HEK293T (cell line): ENCODE measurements around the gene FTHL17.

Experiments used
- CTCF ChIA-PET: fragments of 350-600 bp; formaldehyde crosslinking; extraction: SDS; loops from one replicate; lab custom pipeline; 2021; ENCODE audit warnings: antibody characterized with exemption, inconsistent platforms; lab: Yijun Ruan, JAX
- POLR2A ChIA-PET: fragments of 350-600 bp; formaldehyde crosslinking; extraction: SDS; loops from one replicate; lab custom pipeline; 2020; ENCODE audit warnings: antibody characterized with exemption, inconsistent platforms; lab: Yijun Ruan, JAX
- DNase-seq: peaks from one replicate; pipeline ENCODE4 v3.0.0; 2012; ENCODE audit warnings: mixed read lengths; ENCODE audit errors: extremely low spot score
- ARNT ChIP-seq: fragments of 450-650 bp; IDR thresholded peaks from 2 replicates; pipeline ENCODE4 v1.6.1; 2017; ENCODE audit warnings: mild to moderate bottlenecking
- BHLHE40 ChIP-seq: fragments of 450-650 bp; IDR thresholded peaks from 2 replicates; pipeline ENCODE4 v1.6.1; 2016; ENCODE audit warnings: mild to moderate bottlenecking, moderate library complexity, borderline replicate concordance
- CTBP1 ChIP-seq: fragments of 450-650 bp; IDR thresholded peaks from 2 replicates; pipeline ENCODE4 v1.6.1; 2016; ENCODE audit warnings: borderline replicate concordance
- ELF4 ChIP-seq: fragments of 450-650 bp; IDR thresholded peaks from 2 replicates; pipeline ENCODE4 v1.6.1; 2017; ENCODE audit warnings: antibody characterized with exemption
- FOXA1 ChIP-seq: fragments of 450-650 bp; IDR thresholded peaks from 2 replicates; pipeline ENCODE4 v1.6.1; 2016; ENCODE audit warnings: mild to moderate bottlenecking
- FOXK2 ChIP-seq: fragments of 450-650 bp; IDR thresholded peaks from 2 replicates; pipeline ENCODE4 v1.6.1; 2016; ENCODE audit warnings: mild to moderate bottlenecking
- FOXM1 ChIP-seq: fragments of 450-650 bp; IDR thresholded peaks from 2 replicates; pipeline ENCODE4 v1.6.1; 2017; ENCODE audit warnings: mild to moderate bottlenecking, borderline replicate concordance
- HDGF ChIP-seq: fragments of 450-650 bp; IDR thresholded peaks from 2 replicates; pipeline ENCODE4 v1.6.1; 2017; ENCODE audit warnings: antibody characterized with exemption, borderline replicate concordance
- L3MBTL2 ChIP-seq: fragments of 450-650 bp; conservative IDR thresholded peaks from 2 replicates; pipeline ENCODE4 v1.6.1; 2016; ENCODE audit warnings: mild to moderate bottlenecking
- LEF1 ChIP-seq: fragments of 450-650 bp; IDR thresholded peaks from 2 replicates; pipeline ENCODE4 v1.6.1; 2017; ENCODE audit warnings: mild to moderate bottlenecking, borderline replicate concordance
- NFRKB ChIP-seq: fragments of 450-650 bp; IDR thresholded peaks from 2 replicates; pipeline ENCODE4 v1.6.1; 2016; ENCODE audit warnings: mild to moderate bottlenecking, moderate library complexity
- SP1 ChIP-seq: fragments of 450-650 bp; IDR thresholded peaks from 2 replicates; pipeline ENCODE4 v1.6.1; 2017
- SUZ12 ChIP-seq: fragments of 450-650 bp; IDR thresholded peaks from 2 replicates; pipeline ENCODE4 v1.6.1; 2016; ENCODE audit warnings: mild to moderate bottlenecking
- TARDBP ChIP-seq: fragments of 450-650 bp; IDR thresholded peaks from 2 replicates; pipeline ENCODE4 v1.6.1; 2016
- ZNF384 ChIP-seq: fragments of 450-650 bp; IDR thresholded peaks from 2 replicates; pipeline ENCODE4 v1.6.1; 2016
- TF ChIP-seq, protein P1 (sequence below): fragments of 450-650 bp; IDR thresholded peaks from 2 replicates; pipeline ENCODE4 v1.6.1; 2016

FTHL17 gene

GRCh38 chrX:31071725-31072124 is at the start of gene FTHL17:
FTHL17 (minus strand) TSS chrX:31072041; CDS start chrX:31071953, 88 bp downstream.
- DNase-seq = no peak
- TF ChIP-seq FOXA1 (no peak), CTBP1 (no peak), TARDBP (no peak), LEF1 (no peak), BHLHE40 (no peak), ZNF384 (no peak), FOXM1 (no peak)
- TF ChIP-seq, protein P1, sequence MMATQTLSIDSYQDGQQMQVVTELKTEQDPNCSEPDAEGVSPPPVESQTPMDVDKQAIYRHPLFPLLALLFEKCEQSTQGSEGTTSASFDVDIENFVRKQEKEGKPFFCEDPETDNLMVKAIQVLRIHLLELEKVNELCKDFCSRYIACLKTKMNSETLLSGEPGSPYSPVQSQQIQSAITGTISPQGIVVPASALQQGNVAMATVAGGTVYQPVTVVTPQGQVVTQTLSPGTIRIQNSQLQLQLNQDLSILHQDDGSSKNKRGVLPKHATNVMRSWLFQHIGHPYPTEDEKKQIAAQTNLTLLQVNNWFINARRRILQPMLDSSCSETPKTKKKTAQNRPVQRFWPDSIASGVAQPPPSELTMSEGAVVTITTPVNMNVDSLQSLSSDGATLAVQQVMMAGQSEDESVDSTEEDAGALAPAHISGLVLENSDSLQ = no peak
- ChIA-PET CTCF (no interaction called here), POLR2A (no interaction called here)

DNA sequence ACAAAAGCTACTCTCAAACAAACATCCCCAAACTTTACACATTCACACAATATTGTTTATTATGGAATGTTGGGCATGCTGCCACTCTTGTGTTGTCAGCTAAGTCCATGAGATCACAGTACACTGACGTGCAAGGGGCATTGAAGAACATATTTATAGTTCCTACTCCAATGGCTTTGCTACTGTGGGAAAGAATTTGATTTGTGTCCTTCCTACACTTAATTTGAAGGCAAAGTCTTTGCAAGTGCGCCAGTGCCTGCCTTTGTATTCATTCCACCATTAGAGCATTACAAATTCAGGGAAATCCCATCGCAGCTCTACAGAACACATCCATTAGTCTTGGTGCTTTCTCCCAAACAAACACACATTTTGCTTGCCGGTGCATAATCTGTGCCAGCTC is 45.4 kb upstream of the FTHL17 start:
- ChIA-PET POLR2A (no interaction called here), CTCF (interaction anchor here (0.7 kb wide), 1 partner anchor 9 kb away, joined by 3 read pairs; no protein-coding TSS in a partner anchor)
- no peak for DNase-seq
- TF ChIP-seq BHLHE40 (no peak), HDGF (no peak), FOXA1 (no peak), CTBP1 (no peak)
- TF ChIP-seq, protein P1 = no peak

GRCh38 chrX:31115398-31115797 is 43.6 kb upstream of the FTHL17 start:
- no peak for DNase-seq
- POLR2A ChIA-PET = no interaction called here
- no peak for TF ChIP-seq FOXK2
- no peak for TF ChIP-seq ELF4
- no peak for TF ChIP-seq FOXA1
- TF ChIP-seq LEF1 = no peak
- TF ChIP-seq ARNT = no peak
- no peak for TF ChIP-seq BHLHE40
- no peak for TF ChIP-seq FOXM1
- TF ChIP-seq NFRKB = no peak
- TF ChIP-seq, protein P1 = no peak
- TF ChIP-seq HDGF = no peak
- no peak for TF ChIP-seq SUZ12
- no peak for TF ChIP-seq TARDBP
- no peak for TF ChIP-seq CTBP1
- no peak for TF ChIP-seq SP1
- no peak for TF ChIP-seq ZNF384
- no peak for TF ChIP-seq L3MBTL2
- CTCF ChIA-PET = no interaction called here

- ChIA-PET CTCF (no interaction called here), POLR2A (no interaction called here)
- no peak for TF ChIP-seq FOXA1
- TF ChIP-seq LEF1 = no peak
- no peak for TF ChIP-seq HDGF
- no peak for TF ChIP-seq NFRKB
- TF ChIP-seq BHLHE40 = no peak
- no peak for TF ChIP-seq SUZ12
- no peak for TF ChIP-seq ZNF384
- no peak for TF ChIP-seq FOXK2
- TF ChIP-seq FOXM1 = no peak
- no peak for TF ChIP-seq ARNT
- no peak for TF ChIP-seq ELF4
- TF ChIP-seq, protein P1 = no peak
- TF ChIP-seq TARDBP = no peak
- no peak for DNase-seq
Measured at GRCh38 chrX:31114858-31115257, 43.0 kb upstream of the FTHL17 start.

GRCh38 chrX:31112226-31112999 is 40.6 kb upstream of the FTHL17 start:
- no peak for DNase-seq
- CTCF ChIA-PET = no interaction called here
- TF ChIP-seq ELF4 (no peak), SUZ12 (no peak), FOXK2 (no peak), NFRKB (no peak), L3MBTL2 (no peak), TARDBP (no peak), FOXM1 (no peak), LEF1 (no peak), CTBP1 (no peak), HDGF (no peak), SP1 (no peak), FOXA1 (no peak), BHLHE40 (no peak), ARNT (no peak), ZNF384 (no peak)
- TF ChIP-seq, protein P1 = no peak
- POLR2A ChIA-PET = no interaction called here
